HG02852 (cell line): ENCODE measurements around the gene IL1RN.
A peak's percentile ranks its signal among the peaks of the same experiment; 100 is the strongest.

Source experiments
- ATAC-seq: cut with Tn5 transposase; IDR thresholded peaks from one replicate; pipeline ENCODE4 v1.9.1; 2021; ENCODE audit warnings: mild to moderate bottlenecking, moderate library complexity; ENCODE audit not compliant: unreplicated experiment

The IL1RN gene

DNA sequence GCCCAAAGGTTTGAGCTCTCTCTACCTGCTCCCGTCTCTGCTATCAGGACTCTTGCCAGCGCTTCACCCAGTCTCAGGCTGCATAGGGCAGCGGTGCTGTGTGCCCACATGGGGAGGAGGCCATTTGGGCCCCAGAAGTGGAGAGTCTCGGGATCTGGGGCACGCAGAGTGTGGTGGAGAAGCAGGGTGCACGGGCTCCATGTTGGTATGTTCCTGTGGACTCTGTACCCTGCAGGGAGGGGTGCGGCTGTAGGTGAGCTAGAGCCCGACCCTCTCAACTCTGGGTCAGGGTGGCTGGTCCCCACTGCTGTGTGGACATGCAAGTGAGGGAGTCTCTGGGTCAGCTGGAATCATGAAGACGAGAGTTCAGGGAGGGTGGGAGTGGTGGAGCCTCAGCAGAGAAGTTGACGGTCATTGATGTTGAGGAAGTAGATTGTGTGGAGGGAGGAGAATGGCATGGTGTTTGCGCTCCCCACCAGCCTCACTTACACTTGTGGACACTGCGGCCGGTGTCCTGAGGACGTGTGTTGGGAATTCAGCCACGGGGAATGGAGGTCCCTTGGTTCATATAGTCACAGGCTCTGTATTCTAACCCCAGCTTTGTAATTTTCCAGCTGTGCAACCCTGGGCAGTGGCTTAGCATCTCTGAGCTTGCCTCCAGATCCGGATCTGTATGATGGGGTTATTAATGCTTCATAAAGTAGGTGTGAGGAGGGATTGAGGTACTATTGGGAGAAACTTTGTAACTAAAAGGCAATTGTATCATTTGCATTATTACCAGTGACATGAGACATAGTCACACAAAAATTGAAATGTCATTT is 45.5 kb downstream of the IL1RN start:
- no peak for ATAC-seq

DNA sequence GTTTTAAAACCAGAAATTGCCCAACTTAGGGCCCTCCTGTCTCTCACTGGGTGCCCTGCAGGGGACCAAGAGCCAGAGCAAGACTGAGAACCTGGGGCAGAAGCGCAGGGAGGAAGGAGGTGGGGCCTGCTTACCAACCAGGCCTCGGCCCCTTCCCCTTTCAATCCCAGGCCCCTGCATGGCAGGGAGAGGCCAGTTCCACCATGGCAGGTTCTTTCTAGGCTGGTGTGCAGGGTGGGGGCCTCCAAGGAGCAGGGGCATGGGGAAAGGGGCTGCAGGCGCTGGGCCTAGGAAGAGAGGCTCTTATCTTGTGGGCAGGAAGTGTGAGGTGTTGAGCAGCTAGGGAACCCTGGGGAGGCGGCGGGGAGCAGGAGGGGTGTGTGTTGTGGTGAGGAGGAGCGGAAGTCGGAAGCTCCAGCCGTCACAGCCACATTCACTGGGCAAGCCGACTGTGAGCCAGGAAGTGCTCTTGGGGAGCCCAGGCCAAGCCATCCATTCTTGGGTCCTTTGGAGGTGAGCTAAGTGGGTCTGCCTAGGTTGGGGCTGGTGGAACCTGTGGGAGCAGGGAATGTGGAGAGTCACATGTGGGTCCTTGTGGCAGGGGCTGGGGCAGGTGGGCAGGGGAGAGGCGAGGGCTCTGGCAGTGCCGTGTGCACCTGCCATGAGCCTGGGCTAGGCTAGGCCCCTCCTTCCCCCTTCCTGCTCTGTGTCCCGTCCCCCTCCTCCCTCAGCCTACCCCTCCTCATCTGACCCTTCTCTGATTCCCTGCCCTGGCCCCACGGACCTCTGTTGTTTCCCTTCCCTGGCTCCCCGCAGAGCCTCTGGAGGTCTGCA is 46.4 kb downstream of the IL1RN start, which contains the start of gene PSD4:
Gene PSD4 (plus strand): TSS at position 430 of the 834 bp plus-strand sequence. CDS start 8,486 bp downstream, outside the sequence.
- peak; percentile 86 for ATAC-seq

GRCh38 chr2:113174376-113174750 is 47.0 kb downstream of the IL1RN start:
- no peak for ATAC-seq

GRCh38 chr2:113175042-113175628 is 47.7 kb downstream of the IL1RN start:
- ATAC-seq, result peak; percentile 61

DNA sequence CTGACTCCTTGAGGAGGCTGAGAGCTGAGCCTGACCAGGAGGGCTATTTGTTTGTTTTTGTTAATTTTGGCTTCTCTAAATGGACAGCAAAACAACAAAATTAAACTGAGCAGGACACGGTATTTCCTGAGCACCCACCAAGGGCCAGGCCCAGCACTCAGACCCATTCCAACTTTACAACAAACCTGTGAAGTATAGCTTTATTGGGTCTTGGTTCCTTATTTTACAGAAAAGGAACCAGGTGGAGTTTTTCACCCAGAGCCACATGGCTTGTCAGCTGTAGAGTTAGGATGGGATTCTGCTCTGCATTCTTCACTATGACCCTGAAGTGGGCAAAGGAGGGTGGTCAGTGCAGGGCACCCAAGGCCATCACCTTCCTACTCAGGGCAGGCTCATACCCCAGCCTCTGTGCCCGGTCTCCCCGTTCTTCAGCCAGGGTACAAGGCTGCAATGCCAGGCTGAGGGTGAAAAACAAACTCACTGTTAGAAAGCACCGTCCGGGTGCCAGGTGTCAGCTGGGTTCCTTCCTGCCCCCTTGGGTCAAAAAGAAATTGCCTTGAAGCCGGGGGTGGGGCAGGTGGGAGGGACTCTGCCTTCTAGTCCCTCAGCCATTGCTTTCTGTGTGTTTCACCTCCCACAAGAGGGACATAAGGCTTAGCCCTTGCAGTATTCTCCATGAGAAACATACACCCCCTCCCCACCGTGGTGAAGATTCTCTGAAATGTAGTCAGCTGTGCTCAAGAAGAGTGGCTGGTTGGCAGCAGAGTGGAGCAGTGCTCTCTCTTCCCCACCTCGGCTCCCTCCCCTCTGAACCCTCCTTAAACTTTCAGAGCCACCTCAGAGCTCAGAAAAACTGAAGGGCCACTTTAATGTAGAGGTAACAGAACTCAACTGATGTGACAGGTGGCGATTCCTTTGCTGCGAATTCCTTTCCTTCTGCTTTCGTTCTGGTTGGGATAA is 48.6 kb downstream of the IL1RN start:
- no peak for ATAC-seq

DNA sequence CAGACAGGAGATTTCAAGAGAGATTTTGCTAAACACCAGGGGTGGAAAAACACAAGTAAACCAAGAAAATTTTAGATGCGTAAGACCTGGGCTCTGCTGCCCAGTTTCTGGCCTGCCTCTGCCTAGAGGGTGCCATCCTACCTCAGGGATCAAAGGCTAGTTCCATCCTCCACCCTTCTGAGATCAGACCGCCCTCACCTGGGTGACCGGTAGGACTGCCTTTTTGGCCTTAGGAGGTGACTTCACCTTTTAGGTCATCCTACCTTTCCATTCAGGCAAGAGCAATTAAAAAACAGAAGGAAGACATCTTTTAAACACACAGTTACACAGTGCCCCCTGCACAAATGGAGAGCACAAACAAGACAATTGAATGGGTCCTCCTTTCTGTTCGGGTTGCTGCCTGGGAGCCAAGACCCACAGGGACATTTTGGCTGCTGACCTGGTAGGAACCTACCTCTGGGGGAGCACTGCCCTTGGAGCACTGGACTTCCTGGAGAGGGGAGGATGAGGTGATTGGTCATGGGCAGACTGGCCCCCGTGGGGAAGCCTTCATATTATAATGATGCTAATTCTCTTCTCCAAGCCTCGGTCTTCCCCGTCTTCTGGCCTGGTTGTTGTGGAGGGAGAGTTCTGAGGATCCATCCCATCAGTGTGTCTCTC is 49.4 kb downstream of the IL1RN start:
- ATAC-seq, result no peak

- ATAC-seq, result no peak
Observed at GRCh38 chr2:113178069-113178746, 50.8 kb downstream of the IL1RN start.

GRCh38 chr2:113178891-113179290 is 51.5 kb downstream of the IL1RN start:
- ATAC-seq, result no peak

- ATAC-seq, result no peak
Observed at GRCh38 chr2:113179446-113180045, 52.1 kb downstream of the IL1RN start.

DNA sequence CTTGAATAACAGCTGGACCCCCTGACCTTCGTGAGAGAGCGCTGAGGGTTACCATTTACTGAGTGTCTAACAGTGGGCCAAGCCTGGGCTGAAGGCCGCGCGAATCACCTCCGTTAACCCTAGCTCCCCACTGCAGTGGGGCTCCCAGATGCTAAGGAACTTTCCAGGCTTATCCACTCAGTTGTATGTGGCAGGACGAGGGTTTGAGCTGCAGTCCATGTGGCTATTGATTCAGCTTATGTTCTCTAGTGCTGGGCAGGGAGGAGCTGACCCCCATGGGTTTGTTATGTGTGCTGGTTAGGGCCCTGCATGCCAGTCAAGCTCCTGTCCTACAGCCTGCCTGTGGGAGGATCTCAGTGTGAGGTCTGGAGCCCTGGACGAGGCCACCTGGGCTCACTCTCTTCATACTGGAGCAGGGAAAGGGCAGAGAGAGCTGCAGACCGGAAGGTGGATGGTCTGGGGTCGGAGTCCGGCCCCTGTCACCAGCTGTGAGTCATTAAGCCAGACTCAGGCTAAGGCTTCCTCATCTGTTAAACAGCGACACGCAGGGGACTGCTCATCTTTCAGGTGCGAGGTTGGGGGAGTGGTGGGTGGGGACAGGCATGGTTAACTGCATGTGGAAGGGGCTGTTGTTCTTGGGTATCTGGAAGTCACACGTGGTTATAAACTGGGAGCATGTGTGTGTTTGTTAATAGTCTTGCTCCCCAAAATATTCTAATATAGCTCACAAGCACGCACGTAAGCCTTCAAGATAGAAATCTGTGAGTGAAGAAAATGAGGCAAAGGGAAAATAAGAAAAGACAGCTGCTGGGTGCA is 52.9 kb downstream of the IL1RN start:
- ATAC-seq, result no peak

DNA sequence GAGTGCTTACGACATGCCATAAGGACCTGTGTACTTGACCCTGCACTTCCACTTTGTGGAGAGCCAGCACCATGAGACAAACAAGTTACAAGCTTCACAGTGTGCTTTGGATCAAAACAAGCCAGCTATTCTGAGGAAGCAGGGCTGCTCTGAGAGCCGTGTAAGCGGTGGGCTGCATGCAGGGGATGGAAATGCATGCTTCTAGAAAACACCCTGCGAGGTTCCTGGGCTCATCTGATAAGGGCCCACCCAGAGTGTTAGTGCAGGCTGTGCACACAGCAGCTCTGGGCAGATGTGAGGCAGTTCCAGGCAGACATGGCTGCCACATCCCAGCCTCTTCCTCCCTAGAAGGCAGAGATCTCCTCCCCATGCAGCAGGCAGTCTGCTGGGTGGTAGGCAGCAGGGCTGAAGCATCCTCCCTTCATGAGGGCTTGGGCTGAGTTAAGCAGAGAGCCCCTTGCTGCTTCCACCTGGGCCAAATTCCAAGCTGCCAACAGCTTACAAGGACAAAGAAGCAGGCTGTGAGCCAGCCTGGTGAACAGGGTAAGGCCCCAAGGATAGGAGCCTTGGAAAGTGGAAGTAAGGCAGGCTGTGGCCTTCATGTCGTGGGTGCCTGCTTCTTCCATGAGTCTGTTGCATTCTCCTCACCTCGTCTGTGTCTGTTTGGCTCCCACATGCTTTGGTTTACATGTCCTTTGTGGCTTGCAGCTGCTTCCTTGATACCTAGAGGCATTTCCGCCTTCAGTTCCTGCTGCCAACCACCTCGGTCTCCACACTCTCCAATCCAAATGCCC is 54.1 kb downstream of the IL1RN start:
- no peak for ATAC-seq

GRCh38 chr2:113182471-113183260 is 55.3 kb downstream of the IL1RN start:
- no peak for ATAC-seq

GRCh38 chr2:113183264-113183663 is 55.9 kb downstream of the IL1RN start:
- ATAC-seq, result no peak
